HG03432 (cell line): Measurements from ENCODE around the gene DKK2.

Experiments
- ATAC-seq: cut with Tn5 transposase; IDR thresholded peaks from one replicate; pipeline ENCODE4 v1.9.1; 2021; ENCODE audit warnings: mild to moderate bottlenecking, moderate library complexity; ENCODE audit not compliant: unreplicated experiment

Gene DKK2

GRCh38 chr4:107017443-107018343 is 18.4 kb downstream of the DKK2 start:
- ATAC-seq, result no peak

- no peak for ATAC-seq
These were observed 24.8 kb downstream of the DKK2 start for GRCh38 chr4:107011312-107011711.

DNA sequence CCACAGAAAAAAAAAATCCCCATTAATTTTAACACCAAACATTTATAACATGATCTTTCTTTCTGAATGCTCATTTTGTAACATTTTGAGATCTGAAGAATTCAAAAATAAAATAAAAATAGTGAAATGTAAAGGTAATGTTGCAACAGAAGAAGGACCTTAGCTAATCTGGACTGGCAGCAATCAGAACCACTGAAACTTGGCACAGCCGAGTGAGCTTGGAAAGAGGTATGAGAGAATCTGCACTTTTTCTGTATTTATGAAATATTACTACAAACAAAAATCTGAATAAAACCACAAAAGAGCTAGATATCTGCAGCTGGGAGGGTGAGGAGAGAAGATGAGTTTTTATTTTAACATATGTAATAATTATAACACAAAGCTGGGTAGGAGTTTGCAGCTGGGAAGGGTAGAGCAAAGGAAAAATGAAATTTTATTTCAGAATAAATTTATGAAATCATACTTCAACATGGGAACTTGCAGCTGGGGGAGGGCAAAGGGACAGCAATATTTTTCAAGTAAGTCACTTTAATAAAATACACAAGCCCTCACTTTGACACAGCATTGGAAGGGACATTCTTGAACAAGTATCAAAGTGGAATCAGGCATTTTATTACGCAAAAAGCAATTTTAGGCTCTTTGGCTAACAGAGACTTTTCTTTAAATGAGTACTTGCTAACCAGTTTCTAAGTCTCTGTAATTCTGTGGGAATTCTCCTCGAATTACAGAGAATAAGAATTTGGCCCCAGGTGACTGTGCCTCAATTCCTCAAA is 26.7 kb downstream of the DKK2 start:
- ATAC-seq, result no peak

- no peak for ATAC-seq
These were observed 28.0 kb downstream of the DKK2 start for GRCh38 chr4:107008115-107008514.

DNA sequence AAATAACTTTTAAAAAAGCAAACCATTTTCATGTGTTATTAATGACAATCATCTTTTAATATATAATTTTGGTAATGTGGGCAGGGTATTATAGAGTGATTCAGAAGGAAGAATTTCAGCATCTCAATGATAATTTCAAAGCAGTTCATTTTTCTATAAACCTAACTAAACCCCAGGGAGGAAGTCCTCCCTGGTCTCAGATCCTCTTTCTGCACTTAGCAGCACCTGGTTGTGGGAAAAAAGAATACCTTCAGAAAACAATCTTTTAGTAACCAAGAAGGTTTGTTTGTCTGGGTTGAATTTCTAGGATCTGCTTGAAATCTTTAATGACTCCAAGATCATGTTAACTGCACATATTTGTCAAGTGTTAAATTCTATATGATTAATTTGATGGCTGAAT is 29.9 kb downstream of the DKK2 start:
- peak; percentile 51 for ATAC-seq

GRCh38 chr4:106996490-106996889 is 39.6 kb downstream of the DKK2 start:
- ATAC-seq, result no peak

DNA sequence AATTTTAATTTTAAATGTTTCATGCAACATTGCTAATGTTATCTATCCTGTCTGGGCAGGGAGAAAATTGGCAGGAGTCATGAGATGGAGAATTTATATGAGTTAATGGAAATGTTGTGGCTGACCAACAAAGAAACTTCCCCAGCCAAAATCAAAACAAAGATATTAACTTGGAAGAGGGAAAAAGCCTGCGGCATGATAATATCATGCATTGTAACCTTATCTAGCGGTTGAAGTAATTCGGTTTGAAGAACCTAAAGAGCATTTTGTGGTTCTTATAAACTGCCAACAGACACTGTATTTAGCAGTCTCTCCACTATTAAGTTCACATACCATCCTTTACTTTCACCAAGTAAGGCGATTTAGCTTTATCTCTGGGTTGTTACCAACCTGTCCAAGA is 42.3 kb downstream of the DKK2 start:
- no peak for ATAC-seq

- ATAC-seq, result no peak
These were observed 48.8 kb downstream of the DKK2 start for GRCh38 chr4:106987311-106987710.

- ATAC-seq, result no peak
These were observed 49.6 kb downstream of the DKK2 start for GRCh38 chr4:106986486-106986885.

DNA sequence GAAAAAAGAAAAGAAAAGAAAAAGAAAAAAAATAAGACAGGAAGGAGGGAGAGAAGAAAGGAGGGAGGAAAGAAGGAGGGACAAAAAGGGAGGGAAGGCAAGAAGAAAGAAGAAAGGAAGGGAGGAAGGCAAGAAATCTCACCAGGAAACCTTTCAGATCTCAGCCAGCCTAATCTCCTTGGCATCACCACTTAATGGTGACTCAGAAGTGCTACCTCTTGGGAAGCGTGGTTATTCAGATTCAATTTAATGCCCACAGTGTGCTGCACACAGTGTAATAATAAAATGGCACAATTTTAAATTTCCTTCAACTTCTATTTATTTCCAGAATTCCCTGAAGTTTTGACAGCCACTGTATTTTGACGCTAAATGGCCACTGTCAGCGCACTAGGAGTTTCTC is 50.3 kb downstream of the DKK2 start:
- ATAC-seq, result no peak

DNA sequence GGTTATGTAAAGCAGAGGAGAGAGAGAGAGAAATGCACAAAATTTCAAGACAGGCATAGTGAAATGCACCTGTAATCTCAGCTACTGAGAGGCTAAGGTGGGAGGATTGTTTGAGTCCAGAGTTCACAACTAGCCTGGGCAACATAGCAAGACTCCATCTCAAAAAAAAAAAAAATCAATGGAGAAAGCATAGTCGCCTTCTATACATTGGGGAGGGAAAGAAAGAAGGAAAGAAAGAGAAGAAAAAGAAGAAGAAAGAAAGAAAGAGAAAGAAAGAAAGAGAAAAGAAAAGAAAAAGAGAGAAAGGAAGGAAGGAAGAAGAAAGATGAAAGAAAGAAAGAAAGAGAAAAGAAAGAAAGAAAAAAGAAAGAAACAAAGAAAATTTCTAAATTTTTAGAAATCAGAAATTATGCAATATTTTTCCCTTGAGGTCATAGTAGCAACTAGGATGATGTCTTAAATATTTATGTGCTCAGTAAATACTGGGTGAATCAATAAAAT is 53.4 kb downstream of the DKK2 start:
- no peak for ATAC-seq

GRCh38 chr4:106981431-106981830 is 54.7 kb downstream of the DKK2 start:
- ATAC-seq, result no peak

GRCh38 chr4:106979476-106979875 is 56.6 kb downstream of the DKK2 start:
- ATAC-seq, result no peak

- ATAC-seq, result no peak
These were observed 57.9 kb downstream of the DKK2 start for GRCh38 chr4:106978046-106978774.

DNA sequence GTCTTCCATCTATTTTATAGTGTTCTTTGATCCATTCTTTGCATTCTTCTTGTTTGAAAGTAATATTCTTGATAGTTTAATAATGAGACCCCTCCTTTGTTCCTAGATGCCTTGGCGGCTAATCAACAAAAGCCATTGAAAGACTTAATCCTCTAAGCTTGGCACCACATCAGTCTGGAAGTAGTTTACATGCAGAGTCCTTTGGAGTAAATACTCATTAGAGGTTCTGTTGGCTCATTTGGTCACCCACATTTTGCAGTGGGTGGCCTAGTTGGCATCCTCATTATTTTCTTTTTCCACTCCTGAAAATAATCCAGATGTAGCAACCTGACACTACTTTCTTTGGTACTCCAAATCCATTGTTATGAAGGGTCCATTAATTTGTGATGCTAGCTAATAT is 64.5 kb downstream of the DKK2 start:
- no peak for ATAC-seq

- ATAC-seq, result no peak
These were observed 68.2 kb downstream of the DKK2 start for GRCh38 chr4:106967892-106968291.

DNA sequence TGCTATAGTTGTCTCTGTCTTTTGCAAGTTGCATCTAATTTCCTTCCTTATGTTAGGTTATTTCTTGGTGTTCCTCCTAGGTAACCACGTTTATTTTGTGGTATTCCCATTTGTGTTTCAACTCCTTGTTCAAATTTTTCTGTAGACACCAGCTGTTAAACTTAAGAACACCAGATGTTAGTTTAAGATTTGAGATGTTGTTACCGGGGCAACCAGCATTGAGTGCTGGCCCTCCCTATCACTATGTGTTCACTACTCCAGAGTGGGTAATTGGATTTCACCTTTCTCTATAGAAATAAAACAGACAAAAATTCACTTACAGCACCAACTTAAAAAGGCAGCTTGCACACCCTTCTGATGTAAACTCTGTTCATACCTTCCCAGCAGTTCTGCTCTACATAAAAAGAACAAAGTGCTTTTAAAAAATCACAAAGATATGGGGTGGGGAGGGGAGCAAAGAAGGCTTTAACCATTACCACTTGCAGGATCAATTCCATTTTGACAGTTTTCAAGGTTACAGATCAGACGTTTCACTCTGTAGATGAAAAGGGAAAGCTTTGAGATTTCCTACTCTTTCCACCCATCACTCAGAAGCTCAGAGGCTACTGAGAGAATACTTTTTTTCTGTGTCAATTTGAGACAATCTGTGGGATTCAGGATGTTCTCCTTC is 82.9 kb downstream of the DKK2 start:
- ATAC-seq, result no peak

DNA sequence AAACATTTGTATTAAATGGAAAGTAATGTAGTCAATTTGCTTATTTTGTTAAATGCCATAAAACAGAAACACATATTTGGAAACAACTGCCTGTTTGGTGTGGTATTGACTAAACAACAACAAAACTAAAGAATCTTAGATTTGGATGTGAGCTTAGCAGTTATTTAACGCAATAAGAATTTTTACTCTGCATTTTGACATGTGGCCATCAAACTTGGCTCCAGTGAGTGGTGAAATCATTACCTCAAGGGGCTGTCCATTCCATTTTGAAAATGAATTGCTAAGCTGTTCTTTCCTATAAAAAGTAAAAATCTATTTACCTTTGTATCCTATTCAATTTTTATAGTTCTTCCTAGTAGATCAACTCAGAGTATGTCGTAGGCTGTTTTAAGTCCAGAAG is 84.2 kb downstream of the DKK2 start:
- ATAC-seq, result no peak

DNA sequence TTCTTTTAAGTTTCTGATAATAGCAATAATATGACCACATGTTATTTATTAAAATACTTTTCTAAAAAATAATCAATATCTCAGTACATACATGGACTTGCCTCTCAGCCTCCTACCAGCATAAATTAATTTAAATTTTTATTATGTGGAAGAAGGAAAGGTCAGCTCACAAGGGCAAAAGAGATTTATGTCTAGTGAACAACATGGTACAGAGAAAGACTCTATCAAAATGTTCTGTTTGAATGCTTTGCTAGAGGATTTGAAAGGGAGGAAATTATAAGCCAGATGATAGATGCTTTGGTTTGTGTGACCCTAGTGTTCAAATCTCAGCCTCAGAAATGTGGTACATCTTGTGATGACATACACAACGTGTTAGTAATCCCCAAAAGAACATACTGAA is 94.3 kb downstream of the DKK2 start:
- ATAC-seq, result no peak

GRCh38 chr4:106930522-106930921 is 105.6 kb downstream of the DKK2 start:
- ATAC-seq, result no peak

GRCh38 chr4:106929248-106929647 is 106.9 kb downstream of the DKK2 start:
- ATAC-seq, result no peak
